Epithelial cell of esophagus (primary cell): ENCODE measurements around the gene ACIN1.

Experiments used
- DNase-seq: peaks from one replicate; pipeline ENCODE4 v3.0.0; 2010; ENCODE audit warnings: low read depth
- H3K4me3 ChIP-seq: 2 replicates; pipeline ENCODE4 v1.5.1; 2011; ENCODE audit warnings: mild to moderate bottlenecking, low read length, control low read depth
- CTCF ChIP-seq: IDR thresholded peaks from 2 replicates; pipeline ENCODE4 v1.5.1; 2011; ENCODE audit warnings: low read depth, mild to moderate bottlenecking, low read length, control low read depth, inconsistent platforms; ENCODE audit not compliant: insufficient read depth; ENCODE audit errors: missing control alignments

Gene ACIN1

GRCh38 chr14:23057757-23058653 is 36.9 kb downstream of the ACIN1 start:
- TF ChIP-seq CTCF = peak; percentile 93
- peak; percentile 87 for DNase-seq

GRCh38 chr14:23056956-23057756 is 37.8 kb downstream of the ACIN1 start, which contains the start of gene CDH24:
Gene CDH24 (minus strand): TSS chr14:23057520. CDS start chr14:23055733, 1,787 bp downstream.
- no peak for TF ChIP-seq CTCF
- DNase-seq = peak; percentile 75
- H3K4me3 ChIP-seq = peak within 1 kb of the TSS; percentile 60

More at GRCh38 chr14:23057757-23058653, 36.9 kb downstream of the ACIN1 start:
- H3K4me3 ChIP-seq = peak overlapping the region; percentile 60

- DNase-seq = peak; percentile 74
- TF ChIP-seq CTCF = peak; percentile 78
- H3K4me3 ChIP-seq = peak overlapping the region; percentile 60
Observed at GRCh38 chr14:23056145-23056955, 38.6 kb downstream of the ACIN1 start.

GRCh38 chr14:23055621-23056144 is 39.3 kb downstream of the ACIN1 start:
- no peak for TF ChIP-seq CTCF
- no peak for DNase-seq

GRCh38 chr14:23055147-23055550 is 39.8 kb downstream of the ACIN1 start:
- no peak overlapping the region for H3K4me3 ChIP-seq
- DNase-seq = no peak
- TF ChIP-seq CTCF = no peak

More at GRCh38 chr14:23055621-23056144, 39.3 kb downstream of the ACIN1 start:
- no peak overlapping the region for H3K4me3 ChIP-seq
